Parathyroid adenoma (tissue), 2 donors: Measurements from ENCODE around the gene CNTD1.

Experiments
- H2AFZ ChIP-seq: fragments of 300-600 bp; sonication (generic); one replicate; pipeline ENCODE4 v1.7.0; 2017; ENCODE audit warnings: antibody characterized with exemption, mild to moderate bottlenecking
- H3K27ac ChIP-seq: fragments of 300-600 bp; sonication (generic); one replicate; pipeline ENCODE4 v1.7.0; 2017
- H3K27me3 ChIP-seq: fragments of 300-600 bp; sonication (generic); one replicate; pipeline ENCODE4 v1.7.0; 2017; ENCODE audit warnings: low read length; ENCODE audit not compliant: control insufficient read depth, insufficient read depth
- H3K36me3 ChIP-seq: fragments of 300-600 bp; sonication (generic); one replicate; pipeline ENCODE4 v1.7.0; 2017; ENCODE audit warnings: low read length; ENCODE audit not compliant: control insufficient read depth, insufficient read depth
- H3K4me1 ChIP-seq: fragments of 300-600 bp; sonication (generic); one replicate; pipeline ENCODE4 v1.7.0; 2017; ENCODE audit warnings: control low read depth
- H3K4me2 ChIP-seq: fragments of 300-600 bp; sonication (generic); one replicate; pipeline ENCODE4 v1.7.0; 2017; ENCODE audit warnings: low read length
- H3K4me3 ChIP-seq: fragments of 300-600 bp; sonication (generic); one replicate; pipeline ENCODE4 v1.7.0; 2017; ENCODE audit warnings: low read depth, low read length
- H3K79me2 ChIP-seq: fragments of 300-600 bp; sonication (generic); one replicate; pipeline ENCODE4 v1.7.0; 2017; ENCODE audit warnings: control low read depth
- H3K9ac ChIP-seq: fragments of 300-600 bp; sonication (generic); one replicate; pipeline ENCODE4 v1.7.0; 2017; ENCODE audit warnings: mild to moderate bottlenecking
- H3K9me3 ChIP-seq: fragments of 300-600 bp; sonication (generic); one replicate; pipeline ENCODE4 v1.7.0; 2017; ENCODE audit warnings: low read length; ENCODE audit not compliant: control insufficient read depth
- CTCF ChIP-seq: fragments of 300-600 bp; sonication (generic); IDR thresholded peaks from one replicate; pipeline ENCODE4 v1.7.0; 2017; ENCODE audit warnings: antibody characterized with exemption, mild to moderate bottlenecking
- donor health status: primary hyperparathyroidism.

Gene CNTD1

GRCh38 chr17:42787266-42787665, 11.4 kb upstream of the CNTD1 start:
- Histone ChIP-seq H3K36me3 (no peaks in the 10 kb centered on the region), H2AFZ (no peak overlapping the region), H3K27ac (no peak overlapping the region), H3K4me1 (no peaks in the 10 kb centered on the region), H3K79me2 (no peaks in the 10 kb centered on the region), H3K4me2 (no peak overlapping the region), H3K27me3 (peaks cover 7% of the 10 kb centered on the region), H3K4me3 (no peak overlapping the region), H3K9me3 (no peaks in the 10 kb centered on the region), H3K9ac (no peak overlapping the region)
- TF ChIP-seq CTCF = no peak

GRCh38 chr17:42791948-42792347, 6.7 kb upstream of the CNTD1 start:
- H2AFZ ChIP-seq = no peak overlapping the region
- no peak overlapping the region for H3K4me2 ChIP-seq
- H3K27ac ChIP-seq = no peak overlapping the region
- no peaks in the 10 kb centered on the region for H3K79me2 ChIP-seq
- H3K4me1 ChIP-seq = no peaks in the 10 kb centered on the region
- H3K36me3 ChIP-seq = no peaks in the 10 kb centered on the region
- no peak for TF ChIP-seq CTCF
- H3K27me3 ChIP-seq = no peaks in the 10 kb centered on the region
- H3K9me3 ChIP-seq = no peaks in the 10 kb centered on the region
- H3K9ac ChIP-seq = no peak overlapping the region
- no peak overlapping the region for H3K4me3 ChIP-seq

DNA sequence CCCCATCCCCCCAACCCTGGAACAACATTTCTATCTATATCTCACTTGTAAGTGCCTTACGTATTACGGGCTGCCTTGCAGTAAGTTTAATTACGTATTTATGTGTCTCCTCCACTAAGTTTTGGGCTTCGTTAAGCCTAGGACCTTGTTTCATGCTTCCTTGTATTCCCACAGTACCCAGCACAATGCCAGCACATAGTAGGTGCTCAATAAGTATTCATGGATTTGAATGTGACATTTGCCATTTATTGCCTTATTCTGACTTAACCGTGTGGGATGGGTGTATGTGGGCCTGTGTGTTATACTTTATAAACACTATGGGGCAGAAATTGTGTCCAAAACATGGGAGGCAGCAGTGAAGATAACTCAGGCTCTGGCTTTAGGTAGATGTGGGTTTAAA, 6.1 kb upstream of the CNTD1 start:
- H3K36me3 ChIP-seq = no peaks in the 10 kb centered on the region
- no peak overlapping the region for H3K4me3 ChIP-seq
- H3K9ac ChIP-seq = no peak overlapping the region
- H3K9me3 ChIP-seq = no peaks in the 10 kb centered on the region
- no peak overlapping the region for H3K27ac ChIP-seq
- no peak for TF ChIP-seq CTCF
- no peak overlapping the region for H2AFZ ChIP-seq
- no peaks in the 10 kb centered on the region for H3K27me3 ChIP-seq
- H3K79me2 ChIP-seq = no peaks in the 10 kb centered on the region
- peaks cover 2% of the 10 kb centered on the region for H3K4me1 ChIP-seq
- H3K4me2 ChIP-seq = no peak overlapping the region

DNA sequence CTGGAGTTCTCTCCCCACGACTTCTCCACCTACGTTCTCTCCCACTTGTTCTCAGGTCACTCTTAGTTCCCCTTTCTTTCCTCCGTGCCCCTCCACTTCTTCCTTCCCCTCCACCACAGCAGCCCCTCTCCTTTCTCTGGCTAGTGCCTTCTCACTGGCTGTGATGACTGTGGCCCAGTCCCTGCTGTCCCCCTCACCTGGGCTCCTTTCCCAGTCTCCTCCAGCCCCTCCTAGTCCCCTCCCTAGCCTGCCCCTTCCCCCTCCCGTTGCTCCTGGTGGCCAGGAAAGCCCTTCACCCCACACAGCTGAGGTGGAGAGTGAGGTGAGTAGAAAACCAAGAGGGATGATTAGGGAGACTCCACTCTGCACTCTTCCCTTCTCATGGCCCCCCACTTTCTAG, 3.6 kb upstream of the CNTD1 start:
- Histone ChIP-seq H3K4me3 (no peak overlapping the region), H3K4me2 (no peak overlapping the region), H3K9me3 (no peaks in the 10 kb centered on the region), H3K36me3 (no peaks in the 10 kb centered on the region), H3K4me1 (peaks cover 4% of the 10 kb centered on the region), H3K9ac (no peak overlapping the region), H3K79me2 (no peaks in the 10 kb centered on the region), H3K27me3 (no peaks in the 10 kb centered on the region), H2AFZ (no peak overlapping the region), H3K27ac (no peak overlapping the region)
- TF ChIP-seq CTCF = no peak

DNA sequence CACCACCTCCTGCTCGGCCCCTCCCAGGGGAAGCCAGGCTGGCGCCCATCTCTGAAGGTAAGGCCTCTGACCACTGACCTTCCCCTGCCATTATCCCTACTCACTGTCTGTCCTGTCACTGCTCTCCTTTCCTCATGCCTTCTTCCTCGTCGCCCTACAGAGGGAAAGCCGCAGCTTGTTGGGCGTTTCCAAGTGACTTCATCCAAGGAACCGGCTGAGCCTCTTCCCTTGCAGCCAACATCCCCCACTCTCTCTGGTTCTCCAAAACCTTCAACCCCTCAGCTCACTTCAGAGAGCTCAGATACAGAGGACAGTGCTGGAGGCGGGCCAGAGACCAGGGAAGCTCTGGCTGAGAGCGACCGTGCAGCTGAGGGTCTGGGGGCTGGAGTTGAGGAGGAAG, 3.2 kb upstream of the CNTD1 start:
- no peak for TF ChIP-seq CTCF
- Histone ChIP-seq H3K9me3 (no peaks in the 10 kb centered on the region), H3K4me2 (no peak overlapping the region), H3K27ac (no peak overlapping the region), H3K9ac (no peak overlapping the region), H3K27me3 (no peaks in the 10 kb centered on the region), H3K79me2 (no peaks in the 10 kb centered on the region), H3K4me3 (no peak overlapping the region), H2AFZ (no peak overlapping the region), H3K36me3 (no peaks in the 10 kb centered on the region), H3K4me1 (peaks cover 4% of the 10 kb centered on the region)
